Ovary (tissue), 3 donors: ENCODE data around the gene PDE3A.

Experiments used
- EP300 ChIP-seq: sonication (generic); formaldehyde crosslinking; IDR thresholded peaks from one replicate; pipeline ENCODE4 v1.6.1; 2017; ENCODE audit warnings: antibody characterized with exemption
- TF ChIP-seq, protein P1 (sequence below), 3 donors: fragments of 450-650 bp in 2 of 3; fragments of 200-600 bp in 1 of 3; IDR thresholded peaks; one replicate each; pipeline versions ENCODE4 v1.5.1 to v1.8.0; 2016 to 2022; ENCODE audit warnings: antibody characterized with exemption in 3 of 3, mild to moderate bottlenecking in 1 of 3
- donor health status: DM: no; HTN: no; CAD: no.

DNA sequence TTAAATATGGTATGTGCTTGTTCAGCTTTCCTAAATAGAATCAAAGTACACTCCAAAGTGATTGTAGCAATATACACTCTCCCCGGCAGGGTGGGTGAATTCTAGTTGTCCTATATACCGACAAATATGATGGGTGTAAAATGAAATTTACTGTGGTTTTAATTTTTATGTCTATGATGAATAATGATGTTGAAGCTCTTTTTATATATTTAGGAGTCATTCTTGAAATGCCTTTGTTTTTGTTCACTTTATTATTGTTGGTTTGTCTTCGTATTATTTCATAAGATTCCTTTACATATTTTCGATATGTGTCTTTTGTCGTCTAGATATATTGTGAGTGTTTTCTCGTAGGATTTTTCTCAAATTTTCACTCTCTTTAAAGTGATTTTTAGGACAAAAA lies 105.7 kb downstream of the PDE3A start:
- TF ChIP-seq EP300, result no peak
- TF ChIP-seq, protein P1, sequence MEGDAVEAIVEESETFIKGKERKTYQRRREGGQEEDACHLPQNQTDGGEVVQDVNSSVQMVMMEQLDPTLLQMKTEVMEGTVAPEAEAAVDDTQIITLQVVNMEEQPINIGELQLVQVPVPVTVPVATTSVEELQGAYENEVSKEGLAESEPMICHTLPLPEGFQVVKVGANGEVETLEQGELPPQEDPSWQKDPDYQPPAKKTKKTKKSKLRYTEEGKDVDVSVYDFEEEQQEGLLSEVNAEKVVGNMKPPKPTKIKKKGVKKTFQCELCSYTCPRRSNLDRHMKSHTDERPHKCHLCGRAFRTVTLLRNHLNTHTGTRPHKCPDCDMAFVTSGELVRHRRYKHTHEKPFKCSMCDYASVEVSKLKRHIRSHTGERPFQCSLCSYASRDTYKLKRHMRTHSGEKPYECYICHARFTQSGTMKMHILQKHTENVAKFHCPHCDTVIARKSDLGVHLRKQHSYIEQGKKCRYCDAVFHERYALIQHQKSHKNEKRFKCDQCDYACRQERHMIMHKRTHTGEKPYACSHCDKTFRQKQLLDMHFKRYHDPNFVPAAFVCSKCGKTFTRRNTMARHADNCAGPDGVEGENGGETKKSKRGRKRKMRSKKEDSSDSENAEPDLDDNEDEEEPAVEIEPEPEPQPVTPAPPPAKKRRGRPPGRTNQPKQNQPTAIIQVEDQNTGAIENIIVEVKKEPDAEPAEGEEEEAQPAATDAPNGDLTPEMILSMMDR (IDR thresholded peaks at IDR 0.05), result no peak
